Measurements from ENCODE around the gene RNF14. TPM values are rescaled to one million over a fixed set of nuclear protein-coding genes. Genes with fewer than 3 reads are reported as not detected.
A peak's percentile ranks its signal among the peaks of the same experiment; 100 is the strongest.

Gene RNF14
- total and polyA plus RNA-seq, 3 donors from 2014 or later, result 98.8 to 149 (median 101) TPM

DNA sequence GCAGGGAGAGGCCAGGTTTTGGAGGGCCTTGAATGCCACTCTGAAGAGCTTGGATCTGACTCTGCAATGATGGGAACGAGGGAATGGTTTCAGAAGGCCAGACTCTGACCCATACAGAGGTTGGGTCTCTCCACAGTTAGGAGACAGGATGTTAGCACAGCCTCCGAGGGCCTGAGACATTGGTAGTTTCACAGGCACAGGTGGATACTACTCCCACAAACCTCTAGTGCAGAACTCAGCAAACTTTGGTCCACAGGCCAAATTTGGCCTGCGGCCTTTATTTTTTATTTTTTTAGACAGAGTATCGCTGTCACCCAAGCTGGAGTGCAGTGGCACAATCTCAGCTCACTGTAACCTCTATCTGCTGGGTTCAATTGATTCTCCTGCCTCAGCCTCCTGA, 41.0 kb downstream of the RNF14 start:
- Histone ChIP-seq H3K27me3 (no peaks in the 10 kb centered on the region), H3K9me3 (no peaks in the 10 kb centered on the region), H3K27ac (no peak overlapping the region), H3K4me1 (peaks cover 19% of the 10 kb centered on the region), H3K36me3 (ENCODE audit: low read depth, missing control alignments) (no peaks in the 10 kb centered on the region), H3K4me3 (no peak overlapping the region)
- no peak for DNase-seq
- WGBS, 2 donors, result 93% methylated on average over 4 of the region's 4 CpGs
- intact Hi-C loops (cut with DNase I; ENCODE audit: low total_unique reads), result loop anchor here (10.0 kb wide), 1 partner anchor 105 kb away; no protein-coding TSS in a partner anchor
- TF ChIP-seq, protein P1, sequence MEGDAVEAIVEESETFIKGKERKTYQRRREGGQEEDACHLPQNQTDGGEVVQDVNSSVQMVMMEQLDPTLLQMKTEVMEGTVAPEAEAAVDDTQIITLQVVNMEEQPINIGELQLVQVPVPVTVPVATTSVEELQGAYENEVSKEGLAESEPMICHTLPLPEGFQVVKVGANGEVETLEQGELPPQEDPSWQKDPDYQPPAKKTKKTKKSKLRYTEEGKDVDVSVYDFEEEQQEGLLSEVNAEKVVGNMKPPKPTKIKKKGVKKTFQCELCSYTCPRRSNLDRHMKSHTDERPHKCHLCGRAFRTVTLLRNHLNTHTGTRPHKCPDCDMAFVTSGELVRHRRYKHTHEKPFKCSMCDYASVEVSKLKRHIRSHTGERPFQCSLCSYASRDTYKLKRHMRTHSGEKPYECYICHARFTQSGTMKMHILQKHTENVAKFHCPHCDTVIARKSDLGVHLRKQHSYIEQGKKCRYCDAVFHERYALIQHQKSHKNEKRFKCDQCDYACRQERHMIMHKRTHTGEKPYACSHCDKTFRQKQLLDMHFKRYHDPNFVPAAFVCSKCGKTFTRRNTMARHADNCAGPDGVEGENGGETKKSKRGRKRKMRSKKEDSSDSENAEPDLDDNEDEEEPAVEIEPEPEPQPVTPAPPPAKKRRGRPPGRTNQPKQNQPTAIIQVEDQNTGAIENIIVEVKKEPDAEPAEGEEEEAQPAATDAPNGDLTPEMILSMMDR (IDR thresholded peaks at IDR 0.05), result no peak
- TF ChIP-seq POLR2A (IDR thresholded peaks at IDR 0.05), result no peak

DNA sequence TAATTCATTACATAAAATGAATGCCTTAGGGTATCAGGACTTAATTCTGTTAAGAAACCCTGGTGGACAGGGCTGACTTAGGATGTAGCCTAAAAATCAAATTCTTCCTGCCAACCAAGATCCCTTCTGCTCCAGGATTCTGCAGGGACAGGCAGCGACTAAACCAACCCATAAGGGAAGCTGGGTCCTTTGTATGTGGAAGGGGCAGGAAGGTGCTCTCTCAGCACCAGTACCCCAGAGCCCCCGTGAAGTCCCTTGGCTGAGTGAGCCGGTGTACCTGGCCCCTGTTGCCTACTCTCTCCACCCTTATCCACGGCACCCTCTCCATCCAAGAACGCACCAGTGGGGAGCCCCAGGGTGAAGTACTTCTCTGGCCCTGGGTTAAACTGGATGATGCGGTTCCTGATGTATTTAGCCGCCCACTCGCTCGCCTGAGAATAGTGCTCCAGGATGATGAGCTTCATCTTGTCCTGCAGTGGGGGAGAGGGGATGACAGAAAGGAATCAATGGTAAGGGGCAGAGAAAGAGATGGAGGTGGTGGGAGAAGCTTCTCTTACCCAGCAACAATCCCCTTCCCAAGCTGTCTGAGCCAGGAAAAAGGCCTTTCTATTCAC, 42.8 kb downstream of the RNF14 start:
- Histone ChIP-seq H3K27me3 (no peaks in the 10 kb centered on the region), H3K36me3 (ENCODE audit: low read depth, missing control alignments) (no peaks in the 10 kb centered on the region), H3K27ac (peak overlapping the region; percentile 90 to 96), H3K9me3 (no peaks in the 10 kb centered on the region), H3K4me1 (peaks cover 19% of the 10 kb centered on the region), H3K4me3 (no peak overlapping the region)
- TF ChIP-seq, protein P1 (IDR thresholded peaks at IDR 0.05), result no peak
- TF ChIP-seq POLR2A (IDR thresholded peaks at IDR 0.05), result no peak
- no peak for DNase-seq
- intact Hi-C loops (cut with DNase I; ENCODE audit: low total_unique reads), result loop anchor here (10.0 kb wide), 1 partner anchor 103 kb away; no protein-coding TSS in a partner anchor
- 54 to 65% methylated on average over 7 to 9 of the region's 9 CpGs for WGBS, 2 donors

DNA sequence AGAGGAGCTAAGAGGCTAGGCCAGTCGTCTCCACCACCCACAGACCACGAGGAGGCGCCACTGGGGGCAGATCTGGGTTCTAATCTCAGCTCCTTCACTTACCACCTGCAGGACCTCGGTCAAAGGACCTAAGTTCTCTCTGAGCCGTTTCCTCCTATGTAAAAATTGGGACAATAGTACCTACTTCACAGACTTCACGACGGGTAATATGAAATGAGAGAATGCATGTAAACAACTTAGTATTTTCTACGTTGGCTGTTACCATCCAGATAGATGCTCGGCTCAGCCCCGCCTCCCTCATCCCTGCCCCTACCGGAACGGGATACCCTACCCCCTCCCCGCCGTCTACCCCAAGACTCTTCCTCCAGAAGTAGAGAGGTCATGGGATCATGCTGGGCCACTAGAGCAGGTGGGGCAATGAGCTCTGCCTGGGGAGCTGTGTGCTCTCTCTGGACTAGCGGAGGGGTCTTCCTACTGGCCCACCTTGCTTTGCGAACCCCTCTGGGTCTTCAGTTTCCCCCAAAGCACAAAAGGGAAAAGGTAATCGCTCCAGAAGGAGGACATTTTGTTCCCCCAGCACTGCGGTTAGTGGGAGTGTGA, 43.4 kb downstream of the RNF14 start:
- Histone ChIP-seq H3K27ac (peak overlapping the region; percentile 90 to 96), H3K36me3 (ENCODE audit: low read depth, missing control alignments) (no peaks in the 10 kb centered on the region), H3K27me3 (no peaks in the 10 kb centered on the region), H3K9me3 (no peaks in the 10 kb centered on the region), H3K4me3 (peak overlapping the region; percentile 66 to 77), H3K4me1 (peaks cover 19% of the 10 kb centered on the region)
- peak; percentile 87 for DNase-seq
- intact Hi-C loops (cut with DNase I; ENCODE audit: low total_unique reads), result loop anchor here (10.0 kb wide), 1 partner anchor 103 kb away; no protein-coding TSS in a partner anchor
- 9 to 11% methylated on average over 18 of the region's 18 CpGs for WGBS, 2 donors
- TF ChIP-seq POLR2A (IDR thresholded peaks at IDR 0.05), result no peak
- TF ChIP-seq, protein P1 (IDR thresholded peaks at IDR 0.05), result peak; percentile 23 to 41 (median 37)

DNA sequence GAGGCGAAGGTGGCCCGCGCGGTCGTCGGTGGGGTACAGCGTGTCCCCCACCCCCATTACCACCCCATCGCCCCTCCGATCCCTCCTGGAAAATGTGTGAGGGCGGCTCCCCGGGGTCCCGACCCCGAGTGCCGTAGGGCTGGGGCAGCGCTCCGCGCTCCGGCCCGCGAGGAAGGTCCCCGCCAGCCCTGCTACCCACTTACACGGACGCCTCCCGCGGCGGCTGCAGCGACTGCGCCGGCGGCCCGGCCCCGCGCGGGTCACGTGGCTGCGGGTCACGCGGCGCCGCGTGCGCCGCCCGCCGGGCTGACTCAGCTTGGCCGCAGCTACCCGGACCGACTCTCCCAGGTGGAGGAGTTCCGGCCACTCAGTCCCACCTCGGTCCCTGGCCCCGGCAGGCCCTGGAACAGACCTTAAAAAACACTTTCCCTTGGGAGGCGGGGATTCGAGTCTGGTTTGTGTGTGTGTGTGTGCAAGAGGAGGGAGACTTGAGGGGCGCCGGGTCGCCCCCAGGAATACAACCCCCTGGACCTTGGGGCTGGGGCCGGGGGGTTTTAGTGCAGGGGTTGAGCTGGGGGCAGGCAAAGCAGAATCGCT, 44.0 kb downstream of the RNF14 start, which contains the start of gene GNPDA1:
Gene GNPDA1, minus strand, starts transcription at position 236 of the 597 bp plus-strand sequence. CDS start 992 bp downstream, outside the sequence.
- Histone ChIP-seq H3K9me3 (no peaks in the 10 kb centered on the region), H3K4me3 (peak within 1 kb of the TSS; percentile 66 to 77), H3K36me3 (ENCODE audit: low read depth, missing control alignments) (no peaks in the 10 kb centered on the region), H3K27ac (peak within 1 kb of the TSS; percentile 93 to 96), H3K27me3 (no peaks in the 10 kb centered on the region), H3K4me1 (peaks cover 19% of the 10 kb centered on the region)
- DNase-seq, result peak; percentile 87
- intact Hi-C loops (cut with DNase I; ENCODE audit: low total_unique reads), result loop anchor here (10.0 kb wide), 1 partner anchor 102 kb away; no protein-coding TSS in a partner anchor
- 0 to 1% methylated on average over 20 to 28 of the region's 58 CpGs for WGBS, 2 donors
- TF ChIP-seq, protein P1 (IDR thresholded peaks at IDR 0.05), result peak in 1 of 3 experiments; percentile 44
- TF ChIP-seq POLR2A (IDR thresholded peaks at IDR 0.05), result no peak
